Measurements from ENCODE around the gene STAT5B.
"Not testable (repeated sequence)": the region's sequence is repeated elsewhere in the genome, so short reads cannot be mapped to it uniquely, and the experiment has no call there.

The STAT5B gene

GRCh38 chr17:42270170-42270535, 6.0 kb downstream of the STAT5B start:
- no peak for DNase-seq (ENCODE audit: extremely low read depth in 1 of 2, low read depth in 1 of 2)

GRCh38 chr17:42268236-42268635, 8.0 kb downstream of the STAT5B start:
- no peak for DNase-seq (ENCODE audit: extremely low read depth in 1 of 2, low read depth in 1 of 2)

GRCh38 chr17:42266918-42267766, 9.0 kb downstream of the STAT5B start:
- peak in 1 of 2 donors; percentile 20 for DNase-seq (ENCODE audit: extremely low read depth in 1 of 2, low read depth in 1 of 2)

GRCh38 chr17:42266462-42266861, 9.7 kb downstream of the STAT5B start:
- DNase-seq (ENCODE audit: extremely low read depth in 1 of 2, low read depth in 1 of 2): no peak

- DNase-seq (ENCODE audit: extremely low read depth in 1 of 2, low read depth in 1 of 2): not testable (repeated sequence)
Observed at GRCh38 chr17:42264366-42264765, 11.8 kb downstream of the STAT5B start.

GRCh38 chr17:42260318-42260717, 15.9 kb downstream of the STAT5B start:
- DNase-seq (ENCODE audit: extremely low read depth in 1 of 2, low read depth in 1 of 2): no peak

GRCh38 chr17:42255445-42255844, 20.7 kb downstream of the STAT5B start:
- DNase-seq (ENCODE audit: extremely low read depth in 1 of 2, low read depth in 1 of 2): no peak

GRCh38 chr17:42253578-42253977, 22.6 kb downstream of the STAT5B start:
- DNase-seq (ENCODE audit: extremely low read depth in 1 of 2, low read depth in 1 of 2): no peak

GRCh38 chr17:42252597-42253550, 23.3 kb downstream of the STAT5B start:
- DNase-seq (ENCODE audit: extremely low read depth in 1 of 2, low read depth in 1 of 2): no peak

GRCh38 chr17:42251115-42251514, 25.1 kb downstream of the STAT5B start:
- no peak for DNase-seq (ENCODE audit: extremely low read depth in 1 of 2, low read depth in 1 of 2)

GRCh38 chr17:42249681-42250446, 26.3 kb downstream of the STAT5B start:
- peak in 1 of 2 donors; percentile 20 for DNase-seq (ENCODE audit: extremely low read depth in 1 of 2, low read depth in 1 of 2)

- peak; percentile 23 to 67 for DNase-seq (ENCODE audit: extremely low read depth in 1 of 2, low read depth in 1 of 2)
Observed at GRCh38 chr17:42248351-42249179, 27.6 kb downstream of the STAT5B start.

GRCh38 chr17:42247734-42248133, 28.5 kb downstream of the STAT5B start:
- no peak for DNase-seq (ENCODE audit: extremely low read depth in 1 of 2, low read depth in 1 of 2)

GRCh38 chr17:42246515-42246914, 29.7 kb downstream of the STAT5B start:
- DNase-seq (ENCODE audit: extremely low read depth in 1 of 2, low read depth in 1 of 2): no peak

- DNase-seq (ENCODE audit: extremely low read depth in 1 of 2, low read depth in 1 of 2): not testable (repeated sequence)
Observed at GRCh38 chr17:42245183-42245582, 31.0 kb downstream of the STAT5B start.

GRCh38 chr17:42244116-42244515, 32.1 kb downstream of the STAT5B start:
- not testable (repeated sequence) for DNase-seq (ENCODE audit: extremely low read depth in 1 of 2, low read depth in 1 of 2)

- DNase-seq (ENCODE audit: extremely low read depth in 1 of 2, low read depth in 1 of 2): no peak
Observed at GRCh38 chr17:42243493-42243982, 32.7 kb downstream of the STAT5B start.

- no peak for DNase-seq (ENCODE audit: extremely low read depth in 1 of 2, low read depth in 1 of 2)
Observed at GRCh38 chr17:42241871-42242270, 34.3 kb downstream of the STAT5B start.

- not testable (repeated sequence) for DNase-seq (ENCODE audit: extremely low read depth in 1 of 2, low read depth in 1 of 2)
Observed at GRCh38 chr17:42240863-42241262, 35.3 kb downstream of the STAT5B start.

GRCh38 chr17:42240201-42240600, 36.0 kb downstream of the STAT5B start:
- no peak for DNase-seq (ENCODE audit: extremely low read depth in 1 of 2, low read depth in 1 of 2)

All from stimulated activated CD8-positive, alpha-beta memory T cell treated with anti-CD3 and anti-CD28 coated beads, Interleukin-7, amount 100 ng/mL, for 48 hours (primary cell).